Hepatocyte (in vitro differentiated cells): Measurements from ENCODE around the gene E2F3.

Experiments
- EZH2 ChIP-seq: fragments of 200-600 bp; sonication (generic); IDR thresholded peaks from 2 replicates; pipeline ENCODE4 v1.6.1; 2016; ENCODE audit warnings: antibody characterized with exemption, mild to moderate bottlenecking, borderline replicate concordance
- EZH2phosphoT487 ChIP-seq: fragments of 200-600 bp; sonication (generic); IDR thresholded peaks from one replicate; pipeline ENCODE4 v1.6.1; 2018; ENCODE audit warnings: antibody characterized with exemption, mild to moderate bottlenecking, low read depth, moderate library complexity; ENCODE audit not compliant: unreplicated experiment, severe bottlenecking
- TF ChIP-seq, protein P1 (sequence below): fragments of 200-600 bp; sonication (generic); IDR thresholded peaks from 2 replicates; pipeline ENCODE4 v1.5.1; 2016; ENCODE audit warnings: antibody characterized with exemption, mild to moderate bottlenecking; ENCODE audit not compliant: poor library complexity

DNA sequence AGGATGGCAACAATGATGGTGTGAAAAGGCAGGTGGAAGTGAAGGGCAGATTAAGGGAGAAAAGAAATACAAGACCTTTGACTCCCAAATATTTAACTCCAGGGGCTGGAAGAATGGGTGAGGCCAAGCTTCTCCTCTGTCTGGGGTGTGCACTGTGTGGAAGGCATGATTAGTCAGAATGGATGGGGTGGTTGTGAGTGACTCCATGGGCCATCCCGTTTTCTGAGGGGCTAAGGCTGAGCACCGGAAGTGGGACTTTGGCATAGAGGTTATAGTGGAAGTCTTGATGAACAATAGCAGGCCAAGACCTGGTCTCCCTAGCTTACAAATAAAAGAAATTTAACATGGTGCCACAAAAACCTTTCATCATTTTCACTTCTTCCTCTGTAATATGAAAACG is 12.1 kb downstream of the E2F3 start:
- TF ChIP-seq, protein P1, sequence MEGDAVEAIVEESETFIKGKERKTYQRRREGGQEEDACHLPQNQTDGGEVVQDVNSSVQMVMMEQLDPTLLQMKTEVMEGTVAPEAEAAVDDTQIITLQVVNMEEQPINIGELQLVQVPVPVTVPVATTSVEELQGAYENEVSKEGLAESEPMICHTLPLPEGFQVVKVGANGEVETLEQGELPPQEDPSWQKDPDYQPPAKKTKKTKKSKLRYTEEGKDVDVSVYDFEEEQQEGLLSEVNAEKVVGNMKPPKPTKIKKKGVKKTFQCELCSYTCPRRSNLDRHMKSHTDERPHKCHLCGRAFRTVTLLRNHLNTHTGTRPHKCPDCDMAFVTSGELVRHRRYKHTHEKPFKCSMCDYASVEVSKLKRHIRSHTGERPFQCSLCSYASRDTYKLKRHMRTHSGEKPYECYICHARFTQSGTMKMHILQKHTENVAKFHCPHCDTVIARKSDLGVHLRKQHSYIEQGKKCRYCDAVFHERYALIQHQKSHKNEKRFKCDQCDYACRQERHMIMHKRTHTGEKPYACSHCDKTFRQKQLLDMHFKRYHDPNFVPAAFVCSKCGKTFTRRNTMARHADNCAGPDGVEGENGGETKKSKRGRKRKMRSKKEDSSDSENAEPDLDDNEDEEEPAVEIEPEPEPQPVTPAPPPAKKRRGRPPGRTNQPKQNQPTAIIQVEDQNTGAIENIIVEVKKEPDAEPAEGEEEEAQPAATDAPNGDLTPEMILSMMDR = no peak
- TF ChIP-seq EZH2phosphoT487 (no peak), EZH2 (no peak)
